OCI-LY3 (cell line): Measurements from ENCODE around the gene SETD5.

Source experiments
- CTCF ChIP-seq: fragments of 200-600, 300-600 bp; sonication (generic); IDR thresholded peaks from 2 replicates; pipeline ENCODE4 v1.5.1; 2014; ENCODE audit warnings: antibody characterized with exemption, low read length, low read depth
- EZH2phosphoT487 ChIP-seq: fragments of 200-600 bp; shearing (Covaris generic); IDR thresholded peaks from 2 replicates; pipeline ENCODE4 v1.6.1; 2018; ENCODE audit warnings: antibody characterized with exemption, mixed run types, low read depth

- TF ChIP-seq CTCF = no peak
- TF ChIP-seq EZH2phosphoT487 = no peak
Measured at GRCh38 chr3:9415485-9416138, 18.2 kb downstream of the SETD5 start.
